Memory B cell (primary cell): ENCODE data around the gene NACC1.
"Not testable (repeated sequence)": the region's sequence is repeated elsewhere in the genome, so short reads cannot be mapped to it uniquely, and the experiment has no call there.

Experiments used
- ATAC-seq: fragments of 150-1000 bp; cut with Tn5 transposase; 2 replicates; pipeline ENCODE4 v1.10.0; 2021; ENCODE audit warnings: low read depth, mild to moderate bottlenecking, moderate library complexity
- DNase-seq, 2 donors: peaks; one replicate each; pipeline ENCODE4 v3.0.0; 2022; ENCODE audit warnings: low spot score in 2 of 2
- H3K27ac Mint-ChIP-seq: one replicate; pipeline ENCODE4 v1.8.0; 2022; ENCODE audit warnings: mild to moderate bottlenecking, moderate library complexity, mixed read lengths
- H3K27me3 Mint-ChIP-seq: one replicate; pipeline ENCODE4 v1.8.0; 2022; ENCODE audit warnings: mixed read lengths
- H3K36me3 Mint-ChIP-seq: one replicate; pipeline ENCODE4 v1.8.0; 2022; ENCODE audit warnings: mild to moderate bottlenecking, mixed read lengths
- H3K4me1 Mint-ChIP-seq: one replicate; pipeline ENCODE4 v1.8.0; 2022; ENCODE audit warnings: mixed read lengths
- H3K4me3 Mint-ChIP-seq: one replicate; pipeline ENCODE4 v1.8.0; 2022; ENCODE audit warnings: mild to moderate bottlenecking, moderate library complexity, mixed read lengths
- H3K9me3 Mint-ChIP-seq: one replicate; pipeline ENCODE4 v1.8.0; 2022; ENCODE audit warnings: mixed read lengths

Gene NACC1

GRCh38 chr19:13129384-13129783, 11.3 kb downstream of the NACC1 start:
- H3K27me3 Mint-ChIP-seq, result no peaks in the 10 kb centered on the region
- DNase-seq (no peak), ATAC-seq (no peak)
- peaks cover 9% of the 10 kb centered on the region for H3K4me1 Mint-ChIP-seq
- peaks cover 2% of the 10 kb centered on the region for H3K36me3 Mint-ChIP-seq
- H3K4me3 Mint-ChIP-seq, result no peak overlapping the region
- no peaks in the 10 kb centered on the region for H3K9me3 Mint-ChIP-seq
- H3K27ac Mint-ChIP-seq, result no peak overlapping the region

GRCh38 chr19:13130886-13131490, 12.9 kb downstream of the NACC1 start:
- H3K27ac Mint-ChIP-seq, result no peak overlapping the region
- no peak overlapping the region for H3K4me3 Mint-ChIP-seq
- DNase-seq (no peak), ATAC-seq (no peak)
- no peaks in the 10 kb centered on the region for H3K9me3 Mint-ChIP-seq
- no peaks in the 10 kb centered on the region for H3K27me3 Mint-ChIP-seq
- H3K4me1 Mint-ChIP-seq, result peaks cover 9% of the 10 kb centered on the region
- H3K36me3 Mint-ChIP-seq, result peaks cover 2% of the 10 kb centered on the region

- peaks cover 5% of the 10 kb centered on the region for H3K36me3 Mint-ChIP-seq
- H3K27ac Mint-ChIP-seq, result peak overlapping the region; percentile 69
- no peak overlapping the region for H3K4me3 Mint-ChIP-seq
- peaks cover 9% of the 10 kb centered on the region for H3K4me1 Mint-ChIP-seq
- DNase-seq (no peak), ATAC-seq (no peak)
- H3K27me3 Mint-ChIP-seq, result no peaks in the 10 kb centered on the region
- H3K9me3 Mint-ChIP-seq, result no peaks in the 10 kb centered on the region
Observed at GRCh38 chr19:13132471-13133180, 14.6 kb downstream of the NACC1 start.

- Mint-ChIP-seq H3K4me3 (no peak overlapping the region), H3K36me3 (peaks cover 5% of the 10 kb centered on the region), H3K4me1 (peaks cover 9% of the 10 kb centered on the region), H3K9me3 (no peaks in the 10 kb centered on the region), H3K27ac (peak overlapping the region; percentile 69), H3K27me3 (no peaks in the 10 kb centered on the region)
- ATAC-seq (no peak), DNase-seq (no peak)
Observed at GRCh38 chr19:13133241-13133870, 15.3 kb downstream of the NACC1 start.

- Mint-ChIP-seq H3K27ac (no peak overlapping the region), H3K4me1 (peaks cover 9% of the 10 kb centered on the region), H3K36me3 (peaks cover 5% of the 10 kb centered on the region), H3K4me3 (no peak overlapping the region), H3K9me3 (no peaks in the 10 kb centered on the region), H3K27me3 (no peaks in the 10 kb centered on the region)
- ATAC-seq (no peak), DNase-seq (no peak)
Observed at GRCh38 chr19:13134626-13135025, 16.6 kb downstream of the NACC1 start.

- H3K36me3 Mint-ChIP-seq, result peaks cover 5% of the 10 kb centered on the region
Observed at GRCh38 chr19:13135068-13136062, 17.3 kb downstream of the NACC1 start.

GRCh38 chr19:13137290-13137794, 19.3 kb downstream of the NACC1 start:
- no peak overlapping the region for H3K27ac Mint-ChIP-seq
- no peak for DNase-seq
- H3K4me1 Mint-ChIP-seq, result peaks cover 2% of the 10 kb centered on the region
- no peak for ATAC-seq
- H3K9me3 Mint-ChIP-seq, result no peaks in the 10 kb centered on the region
- H3K27me3 Mint-ChIP-seq, result no peaks in the 10 kb centered on the region
- peaks cover 8% of the 10 kb centered on the region for H3K36me3 Mint-ChIP-seq
- H3K4me3 Mint-ChIP-seq, result no peak overlapping the region

More at GRCh38 chr19:13135068-13136062, 17.3 kb downstream of the NACC1 start:
- ATAC-seq (no peak), DNase-seq (no peak)
- Mint-ChIP-seq H3K27me3 (no peaks in the 10 kb centered on the region), H3K27ac (no peak overlapping the region), H3K9me3 (no peaks in the 10 kb centered on the region), H3K4me1 (peaks cover 9% of the 10 kb centered on the region), H3K4me3 (no peak overlapping the region)

GRCh38 chr19:13138171-13138915, 20.3 kb downstream of the NACC1 start:
- H3K27ac Mint-ChIP-seq, result no peak overlapping the region
- H3K36me3 Mint-ChIP-seq, result peaks cover 8% of the 10 kb centered on the region
- H3K4me1 Mint-ChIP-seq, result no peaks in the 10 kb centered on the region
- H3K4me3 Mint-ChIP-seq, result no peak overlapping the region
- no peaks in the 10 kb centered on the region for H3K27me3 Mint-ChIP-seq
- ATAC-seq (no peak), DNase-seq (no peak)
- no peaks in the 10 kb centered on the region for H3K9me3 Mint-ChIP-seq

- Mint-ChIP-seq H3K27me3 (no peaks in the 10 kb centered on the region), H3K9me3 (no peaks in the 10 kb centered on the region), H3K4me1 (no peaks in the 10 kb centered on the region), H3K4me3 (no peak overlapping the region), H3K27ac (no peak overlapping the region), H3K36me3 (peaks cover 8% of the 10 kb centered on the region)
- DNase-seq, result no peak
- ATAC-seq, result no peak
Observed at GRCh38 chr19:13138916-13139198, 20.8 kb downstream of the NACC1 start.

- peaks cover 12% of the 10 kb centered on the region for H3K36me3 Mint-ChIP-seq
- ATAC-seq, result no peak
- H3K9me3 Mint-ChIP-seq, result no peaks in the 10 kb centered on the region
- no peaks in the 10 kb centered on the region for H3K27me3 Mint-ChIP-seq
- H3K27ac Mint-ChIP-seq, result no peak overlapping the region
- no peak overlapping the region for H3K4me3 Mint-ChIP-seq
- DNase-seq, result no peak
- no peaks in the 10 kb centered on the region for H3K4me1 Mint-ChIP-seq
Observed at GRCh38 chr19:13139633-13140311, 21.7 kb downstream of the NACC1 start.

- peaks cover 6% of the 10 kb centered on the region for H3K36me3 Mint-ChIP-seq
- no peak overlapping the region for H3K4me3 Mint-ChIP-seq
- H3K4me1 Mint-ChIP-seq, result peaks cover 26% of the 10 kb centered on the region
- H3K27ac Mint-ChIP-seq, result no peak overlapping the region
- ATAC-seq, result no peak
- no peaks in the 10 kb centered on the region for H3K27me3 Mint-ChIP-seq
- DNase-seq, result no peak
- no peaks in the 10 kb centered on the region for H3K9me3 Mint-ChIP-seq
Observed at GRCh38 chr19:13146763-13147563, 28.9 kb downstream of the NACC1 start.

GRCh38 chr19:13149173-13149627, 31.1 kb downstream of the NACC1 start:
- not testable (repeated sequence) for H3K9me3 Mint-ChIP-seq

More at GRCh38 chr19:13149173-13149627, 31.1 kb downstream of the NACC1 start:
- H3K27ac Mint-ChIP-seq, H3K36me3 Mint-ChIP-seq, H3K27me3 Mint-ChIP-seq, DNase-seq, ATAC-seq: not testable (repeated sequence)
- Mint-ChIP-seq H3K4me1 (peaks cover 26% of the 10 kb centered on the region), H3K4me3 (peak overlapping the region; percentile 84)
